GM19328 (cell line): ENCODE results near the gene FLYWCH2.
A peak's percentile ranks its signal among the peaks of the same experiment; 100 is the strongest.

Experiments
- ATAC-seq: cut with Tn5 transposase; IDR thresholded peaks from one replicate; pipeline ENCODE4 v1.9.1; 2021; ENCODE audit warnings: mild to moderate bottlenecking, moderate library complexity; ENCODE audit not compliant: unreplicated experiment

The FLYWCH2 gene

GRCh38 chr16:2853531-2854073 lies 29.4 kb upstream of the FLYWCH2 start:
- no peak for ATAC-seq

- ATAC-seq = no peak
Measured at GRCh38 chr16:2854700-2855309, 28.2 kb upstream of the FLYWCH2 start.

- ATAC-seq = no peak
Measured at GRCh38 chr16:2855536-2855935, 27.5 kb upstream of the FLYWCH2 start.

- ATAC-seq = no peak
Measured at GRCh38 chr16:2856061-2856670, 26.8 kb upstream of the FLYWCH2 start.

- ATAC-seq = no peak
Measured at GRCh38 chr16:2856686-2857450, 26.1 kb upstream of the FLYWCH2 start.

- ATAC-seq = no peak
Measured at GRCh38 chr16:2857451-2858244, 25.4 kb upstream of the FLYWCH2 start, which contains the start of gene PRSS22. PRSS22 (minus strand) TSS chr16:2858170; CDS start chr16:2858104, 66 bp downstream.

- ATAC-seq = no peak
Measured at GRCh38 chr16:2858245-2859025, 24.6 kb upstream of the FLYWCH2 start.

- no peak for ATAC-seq
Measured at GRCh38 chr16:2859686-2860265, 23.2 kb upstream of the FLYWCH2 start.

GRCh38 chr16:2860826-2861567 lies 22.0 kb upstream of the FLYWCH2 start:
- no peak for ATAC-seq

GRCh38 chr16:2865651-2866050 lies 17.4 kb upstream of the FLYWCH2 start:
- ATAC-seq = no peak

- no peak for ATAC-seq
Measured at GRCh38 chr16:2866431-2866830, 16.6 kb upstream of the FLYWCH2 start.

GRCh38 chr16:2867661-2867986 lies 15.4 kb upstream of the FLYWCH2 start:
- ATAC-seq = no peak

- ATAC-seq = peak; percentile 82
Measured at GRCh38 chr16:2867987-2868789, 14.8 kb upstream of the FLYWCH2 start.

GRCh38 chr16:2871926-2872325 lies 11.1 kb upstream of the FLYWCH2 start:
- no peak for ATAC-seq

- ATAC-seq = no peak
Measured at GRCh38 chr16:2874032-2874911, 8.7 kb upstream of the FLYWCH2 start.

GRCh38 chr16:2874912-2875362 lies 8.1 kb upstream of the FLYWCH2 start:
- no peak for ATAC-seq

- no peak for ATAC-seq
Measured at GRCh38 chr16:2879854-2880508, 3.0 kb upstream of the FLYWCH2 start.
